ENCODE measurements around the gene FAM20A.
"Not testable (repeated sequence)": the region's sequence is repeated elsewhere in the genome, so short reads cannot be mapped to it uniquely, and the experiment has no call there.

Gene FAM20A

GRCh38 chr17:68591583-68591982 lies 9.6 kb downstream of the FAM20A start:
- DNase-seq (ENCODE audit: low read depth in 3 of 3, low spot score in 1 of 3) = no peak

GRCh38 chr17:68589086-68589485 lies 12.1 kb downstream of the FAM20A start:
- DNase-seq (ENCODE audit: low read depth in 3 of 3, low spot score in 1 of 3) = no peak

DNA sequence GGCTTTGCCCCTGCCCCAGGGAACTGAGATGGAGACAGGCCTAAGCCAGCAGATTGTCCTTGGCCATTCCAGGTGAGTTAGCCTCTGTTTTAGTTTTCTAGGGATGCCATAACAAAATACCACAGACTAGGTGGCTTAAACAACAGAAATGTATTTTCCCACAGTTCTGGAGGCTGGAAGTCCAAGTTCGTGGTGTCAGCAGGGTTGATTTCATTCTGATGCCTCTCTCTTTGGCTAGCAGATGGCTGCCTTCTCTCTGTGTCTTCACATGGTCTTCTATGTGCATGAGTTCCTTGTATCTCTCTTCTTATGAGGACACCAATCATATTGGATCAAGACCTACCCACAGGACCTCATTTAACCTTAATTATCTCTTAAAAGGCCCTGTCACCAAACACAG lies 12.8 kb downstream of the FAM20A start:
- no peak for DNase-seq (ENCODE audit: low read depth in 3 of 3, low spot score in 1 of 3)

- no peak for DNase-seq (ENCODE audit: low read depth in 3 of 3, low spot score in 1 of 3)
Observed at GRCh38 chr17:68587847-68588246, 13.3 kb downstream of the FAM20A start.

GRCh38 chr17:68587026-68587425 lies 14.1 kb downstream of the FAM20A start:
- no peak for DNase-seq (ENCODE audit: low read depth in 3 of 3, low spot score in 1 of 3)

GRCh38 chr17:68585643-68586042 lies 15.5 kb downstream of the FAM20A start:
- no peak for DNase-seq (ENCODE audit: low read depth in 3 of 3, low spot score in 1 of 3)

GRCh38 chr17:68584581-68585303 lies 16.4 kb downstream of the FAM20A start:
- no peak for DNase-seq (ENCODE audit: low read depth in 3 of 3, low spot score in 1 of 3)

DNA sequence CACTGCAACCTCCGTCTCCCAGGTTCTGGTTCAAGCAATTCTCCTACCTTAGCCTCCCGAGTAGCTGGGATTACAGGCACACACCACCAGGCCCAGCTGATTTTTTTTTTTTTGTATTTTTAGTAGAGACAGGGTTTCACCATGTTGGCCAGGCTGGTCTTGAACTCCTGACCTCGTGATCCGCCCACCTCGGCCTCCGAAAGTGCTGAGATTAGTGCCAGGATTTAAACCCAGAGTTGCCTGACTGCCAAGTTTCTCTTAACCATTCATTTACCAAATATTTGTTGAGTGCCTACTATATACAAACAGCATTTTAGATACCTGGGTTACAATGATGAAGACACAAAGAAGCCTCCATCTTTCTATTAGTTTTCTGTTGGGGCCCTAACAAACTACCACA lies 18.3 kb downstream of the FAM20A start:
- not testable (repeated sequence) for DNase-seq (ENCODE audit: low read depth in 3 of 3, low spot score in 1 of 3)

- no peak for DNase-seq (ENCODE audit: low read depth in 3 of 3, low spot score in 1 of 3)
Observed at GRCh38 chr17:68581863-68582645, 19.1 kb downstream of the FAM20A start.

GRCh38 chr17:68580236-68580770 lies 20.9 kb downstream of the FAM20A start:
- no peak for DNase-seq (ENCODE audit: low read depth in 3 of 3, low spot score in 1 of 3)

DNA sequence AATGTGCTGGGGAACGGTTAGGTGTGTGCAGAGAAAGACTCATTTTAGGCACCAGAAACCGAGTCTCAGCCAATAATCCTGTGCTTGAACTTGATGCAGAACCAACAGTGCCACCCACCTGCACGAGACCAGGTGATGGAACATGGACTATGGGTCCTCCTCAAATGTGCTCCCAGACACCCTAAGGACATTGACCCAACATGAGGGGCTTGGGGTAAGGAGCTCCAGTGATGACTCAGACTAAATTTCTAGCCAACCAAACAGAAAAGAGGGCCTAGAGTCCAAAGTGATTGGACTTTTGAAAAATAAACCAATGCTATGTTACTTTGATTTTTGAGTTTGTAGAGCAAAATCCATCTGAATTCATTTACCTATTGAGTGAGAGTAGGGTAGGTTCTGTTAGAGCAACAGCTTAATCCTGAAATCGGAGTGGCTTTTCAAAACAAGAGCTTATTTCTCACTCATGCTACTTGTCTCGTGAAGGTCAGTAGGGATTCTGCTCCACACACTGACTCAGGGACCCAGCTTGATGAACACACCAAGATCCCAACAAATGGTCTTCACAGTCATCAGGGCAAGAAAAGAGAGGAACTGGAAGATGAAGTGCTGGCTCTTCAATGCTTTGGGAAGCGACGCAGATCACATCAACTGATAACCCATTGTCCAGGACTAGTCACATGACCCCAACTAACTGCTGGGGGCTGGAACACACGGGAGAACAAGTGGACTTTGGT lies 21.8 kb downstream of the FAM20A start:
- no peak for DNase-seq (ENCODE audit: low read depth in 3 of 3, low spot score in 1 of 3)

GRCh38 chr17:68578236-68578635 lies 22.9 kb downstream of the FAM20A start:
- no peak for DNase-seq (ENCODE audit: low read depth in 3 of 3, low spot score in 1 of 3)

- DNase-seq (ENCODE audit: low read depth in 3 of 3, low spot score in 1 of 3) = no peak
Observed at GRCh38 chr17:68577497-68577821, 23.7 kb downstream of the FAM20A start.

- DNase-seq (ENCODE audit: low read depth in 3 of 3, low spot score in 1 of 3) = no peak
Observed at GRCh38 chr17:68576811-68577496, 24.2 kb downstream of the FAM20A start.

GRCh38 chr17:68576137-68576536 lies 25.0 kb downstream of the FAM20A start:
- no peak for DNase-seq (ENCODE audit: low read depth in 3 of 3, low spot score in 1 of 3)

GRCh38 chr17:68573338-68573737 lies 27.8 kb downstream of the FAM20A start:
- no peak for DNase-seq (ENCODE audit: low read depth in 3 of 3, low spot score in 1 of 3)

DNA sequence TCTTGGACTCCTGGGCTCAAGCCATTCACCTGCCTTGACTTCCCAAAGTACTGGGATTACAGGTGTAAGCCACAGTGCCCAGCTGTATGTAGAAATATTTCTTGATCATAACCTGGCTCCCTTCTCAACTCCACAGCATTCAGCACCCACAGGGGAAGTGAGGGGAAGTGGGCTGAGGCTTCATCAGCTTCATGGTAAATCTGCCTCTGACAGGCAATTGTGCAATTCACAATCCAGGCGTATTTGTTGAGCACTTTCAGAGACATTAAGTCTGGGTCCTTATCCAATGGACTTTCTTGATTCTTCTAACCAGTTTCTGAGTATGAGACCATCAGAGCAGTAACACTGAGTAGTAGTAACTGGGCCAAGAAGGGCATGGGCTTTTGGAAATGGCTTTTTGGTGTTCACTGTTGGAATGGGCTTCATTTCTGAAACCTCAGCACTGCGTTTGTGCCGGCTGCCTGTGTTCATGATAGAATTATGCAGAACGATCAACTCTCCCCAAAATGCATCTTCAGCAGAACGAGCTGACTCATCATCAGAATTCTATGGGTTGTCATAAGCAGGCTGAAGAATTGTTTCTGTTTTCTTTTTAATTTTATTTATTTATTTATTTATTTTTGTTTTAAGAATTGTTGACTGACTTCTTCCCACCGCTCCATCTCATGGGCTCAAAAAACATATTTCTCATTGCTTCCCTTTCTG lies 28.9 kb downstream of the FAM20A start:
- no peak for DNase-seq (ENCODE audit: low read depth in 3 of 3, low spot score in 1 of 3)

DNA sequence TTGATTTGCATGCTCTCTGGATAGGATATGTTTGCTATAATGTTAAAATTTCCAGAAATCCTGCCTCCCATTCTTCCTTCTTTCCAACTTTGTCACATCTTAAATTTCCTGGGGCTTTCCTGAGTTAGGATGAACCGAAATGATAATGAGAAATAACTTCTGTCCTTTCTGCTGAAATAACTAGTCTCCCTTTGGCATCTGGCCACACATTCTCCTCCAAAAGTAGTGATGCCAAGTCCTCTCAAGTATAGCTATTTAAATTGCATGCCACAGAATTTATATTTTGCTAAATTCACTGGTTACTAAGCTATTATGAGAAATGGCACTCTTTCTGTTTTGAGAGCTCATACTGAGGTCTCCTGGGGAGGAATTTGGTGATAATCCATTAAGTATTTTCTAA lies 30.6 kb downstream of the FAM20A start:
- DNase-seq (ENCODE audit: low read depth in 3 of 3, low spot score in 1 of 3) = no peak

DNA sequence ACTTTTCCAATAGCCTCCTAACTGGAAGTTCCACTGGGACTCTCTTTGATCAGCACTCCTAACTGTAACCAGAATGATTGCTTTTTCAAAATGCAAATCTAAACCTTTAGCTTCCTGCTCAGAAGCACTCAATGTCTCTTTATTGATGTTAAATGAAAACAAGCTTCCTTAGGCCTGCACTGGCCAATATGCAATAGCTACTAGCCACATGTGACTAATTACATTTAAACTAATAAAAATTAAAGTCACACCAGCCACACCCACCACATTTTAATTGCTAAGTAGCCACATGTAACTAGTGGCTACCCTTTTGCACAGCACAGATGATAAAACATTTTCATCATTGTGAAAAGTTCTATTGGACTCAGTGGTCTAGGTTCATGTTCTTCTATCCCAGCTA lies 31.8 kb downstream of the FAM20A start:
- DNase-seq (ENCODE audit: low read depth in 3 of 3, low spot score in 1 of 3) = no peak

DNA sequence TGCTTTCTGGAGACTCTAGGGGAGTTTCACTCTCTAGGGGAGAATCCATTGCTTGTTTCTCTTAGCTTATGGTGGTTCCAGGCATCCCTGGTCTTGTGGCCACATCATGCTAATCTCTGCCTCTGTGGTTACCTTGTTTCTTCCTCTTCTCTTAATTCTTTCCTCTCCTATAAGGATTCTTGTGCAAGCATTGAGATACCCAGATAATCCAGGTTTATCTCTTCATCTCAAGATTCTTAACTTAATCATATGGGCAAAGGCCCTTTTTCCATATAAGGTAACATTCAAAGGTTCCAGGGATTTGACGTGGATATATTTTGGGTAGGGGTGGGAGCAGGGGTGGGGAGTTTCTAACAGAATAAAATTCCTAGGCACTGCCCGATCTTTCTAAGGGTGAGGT lies 32.6 kb downstream of the FAM20A start:
- no peak for DNase-seq (ENCODE audit: low read depth in 3 of 3, low spot score in 1 of 3)

DNA sequence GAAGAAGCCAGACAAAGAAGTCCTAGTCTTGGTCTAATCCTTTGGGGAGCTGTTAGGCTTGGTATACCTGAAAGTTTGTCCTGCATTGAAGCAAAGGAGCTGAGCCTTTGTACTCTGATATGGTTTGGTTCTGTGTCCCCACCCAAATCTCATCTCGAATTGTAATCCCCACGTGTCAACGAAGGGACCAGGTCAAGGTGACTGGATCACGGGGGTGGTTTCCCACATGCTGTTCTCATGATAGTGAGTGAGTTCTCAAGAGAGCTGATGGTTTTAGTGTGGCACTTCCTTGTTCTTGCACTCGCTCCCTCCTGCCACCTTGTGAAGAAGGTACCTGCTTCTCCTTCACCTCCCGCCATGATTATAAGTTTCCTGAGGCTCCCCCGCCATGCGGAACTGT lies 33.6 kb downstream of the FAM20A start:
- DNase-seq (ENCODE audit: low read depth in 3 of 3, low spot score in 1 of 3) = no peak

Measured in stimulated activated CD4-positive, alpha-beta T cell treated with anti-CD3 and anti-CD28 coated beads, TNF-alpha, amount 100 ng/mL, for 1 hour (primary cell).